ENCODE results near the gene KCNIP1. TPM values are rescaled to one million over a fixed set of nuclear protein-coding genes. Genes with fewer than 3 reads are reported as not detected.

Gene KCNIP1
- total RNA-seq, 1 donor from 2014 or later, result not detected

DNA sequence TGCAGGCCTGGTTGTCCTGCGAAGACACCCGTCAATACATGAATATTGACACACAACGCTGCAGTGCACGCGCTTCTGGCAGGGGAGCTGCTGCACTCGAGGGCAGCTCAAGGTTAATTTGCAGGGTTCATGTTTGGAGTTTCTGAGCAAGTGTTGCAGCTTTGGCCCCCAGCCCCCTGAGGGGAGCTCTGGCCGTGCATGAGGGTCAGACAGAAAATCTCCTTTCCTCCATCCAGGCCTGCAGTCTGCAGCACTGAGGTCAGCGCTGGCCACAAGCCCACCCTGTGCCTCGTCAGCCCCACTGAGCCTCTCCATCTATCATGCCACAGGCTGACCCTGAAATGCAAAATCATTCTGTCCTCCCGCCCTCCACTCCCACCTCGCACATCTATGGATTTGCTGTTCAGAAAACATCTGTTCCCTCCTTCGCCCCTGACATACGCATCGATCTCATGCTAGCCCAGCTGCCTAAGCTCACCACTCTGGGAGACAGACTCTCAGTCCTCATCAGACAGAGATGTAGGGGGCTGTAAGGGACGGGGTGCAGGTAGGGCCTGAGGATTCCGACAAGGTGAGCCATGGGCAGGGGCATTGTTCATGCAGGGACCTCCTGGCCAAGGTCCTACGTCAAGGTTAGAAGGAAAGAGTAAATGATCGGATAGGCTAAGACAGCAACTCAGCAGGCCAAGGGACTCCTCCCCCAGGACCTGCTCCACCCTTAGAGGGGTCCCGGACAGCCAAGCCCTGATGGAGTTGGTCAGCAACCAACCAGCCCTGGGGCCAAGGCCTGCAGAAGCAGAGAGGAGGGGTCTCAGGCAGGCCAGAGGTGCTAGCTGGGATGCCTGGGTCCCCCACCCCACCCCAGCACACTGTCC, 125.1 kb downstream of the KCNIP1 start:
- Mint-ChIP-seq H3K9me3 (no peaks in the 10 kb centered on the region), H3K36me3 (ENCODE audit: low read depth) (no peaks in the 10 kb centered on the region), H3K27ac (no peak overlapping the region), H3K4me3 (no peak overlapping the region), H3K27me3 (ENCODE audit: insufficient read depth) (peaks cover 7% of the 10 kb centered on the region), H3K4me1 (ENCODE audit: low read depth) (peaks cover 8% of the 10 kb centered on the region)
- intact Hi-C loops (cut with micrococcal nuclease), result no loop called here
- DNase-seq (ENCODE audit: low spot score), result no peak

- no peak overlapping the region for H3K27ac Mint-ChIP-seq
- H3K4me1 Mint-ChIP-seq (ENCODE audit: low read depth), result peaks cover 8% of the 10 kb centered on the region
- H3K36me3 Mint-ChIP-seq (ENCODE audit: low read depth), result no peaks in the 10 kb centered on the region
- no peaks in the 10 kb centered on the region for H3K9me3 Mint-ChIP-seq
- H3K27me3 Mint-ChIP-seq (ENCODE audit: insufficient read depth), result peaks cover 10% of the 10 kb centered on the region
- intact Hi-C loops (cut with micrococcal nuclease), result no loop called here
- no peak for DNase-seq (ENCODE audit: low spot score)
- no peak overlapping the region for H3K4me3 Mint-ChIP-seq
Observed at GRCh38 chr5:170629566-170630175, 125.9 kb downstream of the KCNIP1 start.

DNA sequence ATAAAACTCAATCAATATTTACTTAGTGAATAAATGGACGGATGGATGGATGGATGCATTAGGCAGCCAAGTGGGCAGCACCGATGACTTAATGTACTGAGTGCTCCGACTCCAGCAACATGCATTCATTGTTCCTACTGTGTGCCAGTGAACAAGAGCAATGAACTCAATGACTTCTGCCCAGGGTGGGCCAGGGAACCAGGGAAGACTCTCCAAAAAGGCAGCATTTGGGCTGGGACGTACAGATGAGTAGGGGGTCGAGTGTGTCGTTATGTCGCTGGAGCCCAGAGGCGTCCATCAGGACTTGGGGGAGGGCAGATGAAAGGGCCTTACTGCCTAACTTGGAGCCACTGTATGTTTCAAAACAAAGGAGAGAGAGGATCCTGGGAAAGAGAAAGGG, 126.4 kb downstream of the KCNIP1 start:
- Mint-ChIP-seq H3K4me1 (ENCODE audit: low read depth) (peaks cover 8% of the 10 kb centered on the region), H3K27ac (no peak overlapping the region)
- intact Hi-C loops (cut with micrococcal nuclease), result no loop called here

GRCh38 chr5:170630711-170631141, 126.9 kb downstream of the KCNIP1 start:
- Mint-ChIP-seq H3K4me1 (ENCODE audit: low read depth) (peaks cover 8% of the 10 kb centered on the region), H3K36me3 (ENCODE audit: low read depth) (no peaks in the 10 kb centered on the region), H3K27ac (no peak overlapping the region), H3K4me3 (no peak overlapping the region), H3K27me3 (ENCODE audit: insufficient read depth) (peaks cover 10% of the 10 kb centered on the region), H3K9me3 (no peaks in the 10 kb centered on the region)
- intact Hi-C loops (cut with micrococcal nuclease), result no loop called here
- DNase-seq (ENCODE audit: low spot score), result no peak

More for the DNA sequence above, 126.4 kb downstream of the KCNIP1 start:
- Mint-ChIP-seq H3K36me3 (ENCODE audit: low read depth) (no peaks in the 10 kb centered on the region), H3K9me3 (no peaks in the 10 kb centered on the region), H3K27me3 (ENCODE audit: insufficient read depth) (peaks cover 10% of the 10 kb centered on the region), H3K4me3 (no peak overlapping the region)
- no peak for DNase-seq (ENCODE audit: low spot score)

- DNase-seq (ENCODE audit: low spot score), result no peak
- H3K27ac Mint-ChIP-seq, result no peak overlapping the region
- H3K4me3 Mint-ChIP-seq, result no peak overlapping the region
- no peaks in the 10 kb centered on the region for H3K36me3 Mint-ChIP-seq (ENCODE audit: low read depth)
- H3K9me3 Mint-ChIP-seq, result no peaks in the 10 kb centered on the region
- intact Hi-C loops (cut with micrococcal nuclease), result loop anchor here (2.0 kb wide), 1 partner anchor 531 kb away; no protein-coding TSS in a partner anchor
- peaks cover 10% of the 10 kb centered on the region for H3K27me3 Mint-ChIP-seq (ENCODE audit: insufficient read depth)
- H3K4me1 Mint-ChIP-seq (ENCODE audit: low read depth), result peaks cover 8% of the 10 kb centered on the region
Observed at GRCh38 chr5:170631466-170632195, 127.8 kb downstream of the KCNIP1 start.

- Mint-ChIP-seq H3K4me3 (no peak overlapping the region), H3K27me3 (ENCODE audit: insufficient read depth) (peaks cover 10% of the 10 kb centered on the region), H3K4me1 (ENCODE audit: low read depth) (peaks cover 8% of the 10 kb centered on the region), H3K27ac (no peak overlapping the region), H3K36me3 (ENCODE audit: low read depth) (no peaks in the 10 kb centered on the region), H3K9me3 (no peaks in the 10 kb centered on the region)
- DNase-seq (ENCODE audit: low spot score), result no peak
- intact Hi-C loops (cut with micrococcal nuclease), result loop anchor here (2.0 kb wide), 1 partner anchor 532 kb away; no protein-coding TSS in a partner anchor
Observed at GRCh38 chr5:170632266-170632984, 128.6 kb downstream of the KCNIP1 start.

GRCh38 chr5:170632985-170633234, 129.1 kb downstream of the KCNIP1 start:
- Mint-ChIP-seq H3K4me3 (no peak overlapping the region), H3K27me3 (ENCODE audit: insufficient read depth) (peaks cover 13% of the 10 kb centered on the region), H3K4me1 (ENCODE audit: low read depth) (peaks cover 8% of the 10 kb centered on the region), H3K27ac (no peak overlapping the region), H3K36me3 (ENCODE audit: low read depth) (no peaks in the 10 kb centered on the region), H3K9me3 (no peaks in the 10 kb centered on the region)
- peak; percentile 20 for DNase-seq (ENCODE audit: low spot score)
- intact Hi-C loops (cut with micrococcal nuclease), result loop anchor here (1.0 to 2.0 kb wide), 3 partner anchors 29 to 532 kb away; no protein-coding TSS in a partner anchor

- intact Hi-C loops (cut with micrococcal nuclease), result loop anchor here (1.0 to 2.0 kb wide), 3 partner anchors 29 to 533 kb away; no protein-coding TSS in a partner anchor
- Mint-ChIP-seq H3K27me3 (ENCODE audit: insufficient read depth) (peaks cover 13% of the 10 kb centered on the region), H3K9me3 (no peaks in the 10 kb centered on the region), H3K36me3 (ENCODE audit: low read depth) (no peaks in the 10 kb centered on the region), H3K4me1 (ENCODE audit: low read depth) (peaks cover 8% of the 10 kb centered on the region), H3K27ac (peak overlapping the region; percentile 3), H3K4me3 (peak overlapping the region; percentile 32)
- no peak for DNase-seq (ENCODE audit: low spot score)
Observed at GRCh38 chr5:170633235-170634081, 129.6 kb downstream of the KCNIP1 start.

GRCh38 chr5:170634256-170634990, 130.6 kb downstream of the KCNIP1 start:
- Mint-ChIP-seq H3K9me3 (no peaks in the 10 kb centered on the region), H3K4me3 (no peak overlapping the region), H3K27ac (no peak overlapping the region), H3K27me3 (ENCODE audit: insufficient read depth) (peaks cover 16% of the 10 kb centered on the region), H3K36me3 (ENCODE audit: low read depth) (no peaks in the 10 kb centered on the region), H3K4me1 (ENCODE audit: low read depth) (peaks cover 8% of the 10 kb centered on the region)
- DNase-seq (ENCODE audit: low spot score), result no peak
- intact Hi-C loops (cut with micrococcal nuclease), result no loop called here

DNA sequence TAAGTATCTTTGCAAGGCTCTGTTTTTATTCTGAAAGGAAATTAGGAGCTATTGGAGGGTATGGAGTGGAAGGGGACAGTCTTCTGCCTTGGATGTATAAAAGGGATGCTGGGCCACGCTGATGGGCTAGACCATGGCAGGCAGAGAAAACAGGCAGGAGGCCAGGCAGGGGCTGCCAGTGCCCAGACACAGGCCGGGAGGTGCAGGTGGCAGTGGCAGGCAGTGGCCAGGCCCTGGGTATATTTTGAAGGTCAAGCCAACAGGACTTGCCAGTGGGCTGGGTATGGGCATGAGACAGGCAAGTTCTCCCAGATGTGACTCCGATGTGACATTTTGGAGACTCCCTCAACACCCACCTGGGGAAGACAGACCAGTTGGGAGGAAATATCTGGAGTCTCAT, 131.9 kb downstream of the KCNIP1 start:
- no peak for DNase-seq (ENCODE audit: low spot score)
- Mint-ChIP-seq H3K36me3 (ENCODE audit: low read depth) (no peaks in the 10 kb centered on the region), H3K27me3 (ENCODE audit: insufficient read depth) (peaks cover 19% of the 10 kb centered on the region), H3K27ac (no peak overlapping the region), H3K4me1 (ENCODE audit: low read depth) (peaks cover 8% of the 10 kb centered on the region), H3K4me3 (no peak overlapping the region), H3K9me3 (no peaks in the 10 kb centered on the region)
- intact Hi-C loops (cut with micrococcal nuclease), result loop anchor here (2.0 kb wide), 1 partner anchor 701 kb away; no protein-coding TSS in a partner anchor

DNA sequence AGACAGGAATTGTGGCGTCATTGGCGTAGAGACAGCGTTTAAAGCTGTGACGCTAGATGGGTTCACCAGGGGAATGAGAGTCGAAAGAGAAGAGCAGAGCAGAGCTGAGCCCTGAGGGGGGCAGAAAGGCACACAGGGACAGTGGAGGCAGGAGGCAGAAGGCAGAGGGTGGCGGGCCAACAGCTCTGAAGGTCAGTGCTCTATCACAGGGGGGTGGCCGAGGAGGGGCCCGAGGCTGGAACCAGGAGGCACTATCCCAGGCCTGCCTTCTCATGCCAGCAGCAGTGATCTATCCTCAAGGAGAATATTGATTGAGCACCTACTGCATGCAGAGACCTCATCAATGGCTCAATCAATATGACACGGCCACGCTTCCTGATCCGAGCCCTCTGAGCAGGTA, 132.4 kb downstream of the KCNIP1 start:
- intact Hi-C loops (cut with micrococcal nuclease), result loop anchor here (2.0 kb wide), 1 partner anchor 701 kb away; no protein-coding TSS in a partner anchor
- no peaks in the 10 kb centered on the region for H3K36me3 Mint-ChIP-seq (ENCODE audit: low read depth)

More for the DNA sequence above, 132.4 kb downstream of the KCNIP1 start:
- H3K27me3 Mint-ChIP-seq (ENCODE audit: insufficient read depth), result peaks cover 18% of the 10 kb centered on the region
- peaks cover 8% of the 10 kb centered on the region for H3K4me1 Mint-ChIP-seq (ENCODE audit: low read depth)
- DNase-seq (ENCODE audit: low spot score), result no peak
- no peak overlapping the region for H3K27ac Mint-ChIP-seq
- H3K4me3 Mint-ChIP-seq, result no peak overlapping the region
- H3K9me3 Mint-ChIP-seq, result no peaks in the 10 kb centered on the region
